ENCODE results near the gene ATL1. TPM values are rescaled to one million over a fixed set of nuclear protein-coding genes. Genes with fewer than 3 reads are reported as not detected.

Gene ATL1
- total and polyA plus RNA-seq, 2 of the 4 experiments (the other 2 are of a cell fraction): 6.0 to 12.2 TPM

GRCh38 chr14:50620341-50620740 lies 60.4 kb downstream of the ATL1 start:
- intact Hi-C loops (cut with micrococcal nuclease): no loop called here
- peak; percentile 37 for DNase-seq
- ChIA-PET CTCF (interaction anchor here (0.7 to 1.9 kb wide), 4 partner anchors 13 to 94 kb away, joined by 3 to 8 read pairs (median 4); no protein-coding TSS in a partner anchor), POLR2A (ENCODE audit: unreplicated experiment) (no interaction called here)
- Histone ChIP-seq H3K23ac (ENCODE audit: low read depth, low read length) (no peak overlapping the region), H4K8ac (ENCODE audit: low read depth in 2 of 2, low read length in 2 of 2) (no peak overlapping the region), H3K18ac (ENCODE audit: low read depth, low read length) (no peak overlapping the region), H2AK9ac (replicated peaks; ENCODE audit: low read depth, low read length, poor library complexity) (no peak overlapping the region), H3K4me1 (ENCODE audit: control insufficient read depth, insufficient read depth, low read length) (no peaks in the 10 kb centered on the region), H4K20me1 (ENCODE audit: insufficient read depth, low read length) (no peaks in the 10 kb centered on the region), H2AFZ (replicated peaks; ENCODE audit: low read length, poor library complexity) (no peak overlapping the region), H3K9me3 (ENCODE audit: control insufficient read depth, insufficient read depth, low read length) (no peaks in the 10 kb centered on the region), H3K27ac (ENCODE audit: insufficient read depth, low read length) (no peak overlapping the region), H3K9me1 (ENCODE audit: insufficient read depth, low read length) (no peaks in the 10 kb centered on the region), H3K27me3 (ENCODE audit: control insufficient read depth, insufficient read depth, low read length) (no peaks in the 10 kb centered on the region), H3K56ac (ENCODE audit: extremely low read depth, insufficient read depth, low read length) (no peak overlapping the region), H3K14ac (replicated peaks; ENCODE audit: low read depth, low read length) (no peak overlapping the region), H3K36me3 (ENCODE audit: control insufficient read depth, insufficient read depth, low read length) (no peaks in the 10 kb centered on the region), H4K5ac (ENCODE audit: low read depth, low read length) (no peak overlapping the region), H3K4ac (ENCODE audit: low read depth, low read length) (no peak overlapping the region), H3K4me2 (ENCODE audit: low read depth, low read length) (no peak overlapping the region), H2BK15ac (ENCODE audit: low read depth, low read length) (no peak overlapping the region), H2BK120ac (ENCODE audit: low read depth, low read length) (no peak overlapping the region), H3K79me1 (ENCODE audit: low read depth in 1 of 2, low read length in 2 of 2) (no peaks in the 10 kb centered on the region), H2BK5ac (ENCODE audit: low read depth, low read length, poor library complexity, severe bottlenecking) (no peak overlapping the region), H3K4me3 (ENCODE audit: insufficient read depth, low read depth, low read length) (no peak overlapping the region), H2AK5ac (ENCODE audit: low read depth, low read length) (no peak overlapping the region), H2BK20ac (ENCODE audit: low read depth, low read length) (no peak overlapping the region), H4K91ac (ENCODE audit: insufficient read depth, low read depth, low read length) (no peak overlapping the region), H3K9ac (ENCODE audit: low read depth, low read length) (no peak overlapping the region)
- no peak for ATAC-seq (ENCODE audit: low read depth)
- no TSS peak for BruUV-seq (replicated peaks)
- in situ Hi-C loops (cut with MboI; ENCODE audit: low sequenced_read_pairs): no loop called here
- dilution Hi-C loops (cut with HindIII; ENCODE audit: low sequenced_read_pairs, unreplicated experiment): no loop called here
- TF ChIP-seq MAZ (IDR thresholded peaks at IDR 0.05; ENCODE audit: borderline replicate concordance, low read depth, low read length) (no peak), BHLHE40 (IDR thresholded peaks at IDR 0.05; ENCODE audit: low read depth, low read length) (no peak)
- WGBS, 2 experiments (ENCODE audit: extremely low coverage in 2 of 2, insufficient read length in 1 of 2): 83% methylated on average over 1 of the region's 4 CpGs; no CpG with 5 or more reads in 1 of the 2 experiments

Data from IMR-90 (cell line).